HG03571 (cell line): ENCODE results near the gene C4orf17.

Experiments
- ATAC-seq: cut with Tn5 transposase; IDR thresholded peaks from one replicate; pipeline ENCODE4 v1.9.1; 2021; ENCODE audit not compliant: unreplicated experiment

Gene C4orf17

DNA sequence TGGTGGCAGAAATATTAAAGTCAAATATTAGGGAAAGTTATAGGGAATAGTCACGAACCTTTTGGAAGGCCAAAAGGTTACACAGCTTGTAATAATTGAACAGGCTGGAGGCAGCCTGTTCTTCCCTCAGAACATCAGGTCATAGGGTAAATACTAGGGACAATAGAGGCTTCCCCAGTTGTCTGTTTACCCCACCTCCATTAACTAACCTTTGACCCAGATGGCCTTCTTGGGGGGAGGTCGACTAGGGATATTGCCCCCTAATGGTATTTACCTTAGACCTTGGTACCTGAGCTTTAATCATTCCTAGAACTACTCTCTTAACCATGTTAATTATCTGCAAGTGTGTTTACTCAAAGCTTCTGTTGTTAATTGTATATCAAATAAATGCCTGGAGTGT, 26.0 kb downstream of the C4orf17 start:
- no peak for ATAC-seq

DNA sequence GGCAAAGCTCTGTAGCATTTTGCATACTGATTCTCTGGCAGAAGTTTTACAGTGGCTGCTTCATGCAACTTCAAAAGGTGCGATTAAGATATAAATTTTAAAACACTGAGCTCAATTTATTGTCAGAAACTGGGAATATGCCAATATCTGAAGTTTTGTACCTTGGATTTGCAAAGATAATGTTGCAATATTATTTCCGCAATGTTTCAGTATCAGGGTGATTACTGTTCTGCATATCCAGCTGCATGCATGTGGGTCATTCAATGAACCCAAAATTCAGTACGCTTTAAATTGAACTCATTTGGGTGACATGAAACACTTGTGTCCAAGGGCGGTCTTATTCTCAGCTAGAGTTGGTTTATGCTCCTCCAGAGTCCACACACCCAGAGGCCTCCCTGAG, 26.9 kb downstream of the C4orf17 start:
- no peak for ATAC-seq

DNA sequence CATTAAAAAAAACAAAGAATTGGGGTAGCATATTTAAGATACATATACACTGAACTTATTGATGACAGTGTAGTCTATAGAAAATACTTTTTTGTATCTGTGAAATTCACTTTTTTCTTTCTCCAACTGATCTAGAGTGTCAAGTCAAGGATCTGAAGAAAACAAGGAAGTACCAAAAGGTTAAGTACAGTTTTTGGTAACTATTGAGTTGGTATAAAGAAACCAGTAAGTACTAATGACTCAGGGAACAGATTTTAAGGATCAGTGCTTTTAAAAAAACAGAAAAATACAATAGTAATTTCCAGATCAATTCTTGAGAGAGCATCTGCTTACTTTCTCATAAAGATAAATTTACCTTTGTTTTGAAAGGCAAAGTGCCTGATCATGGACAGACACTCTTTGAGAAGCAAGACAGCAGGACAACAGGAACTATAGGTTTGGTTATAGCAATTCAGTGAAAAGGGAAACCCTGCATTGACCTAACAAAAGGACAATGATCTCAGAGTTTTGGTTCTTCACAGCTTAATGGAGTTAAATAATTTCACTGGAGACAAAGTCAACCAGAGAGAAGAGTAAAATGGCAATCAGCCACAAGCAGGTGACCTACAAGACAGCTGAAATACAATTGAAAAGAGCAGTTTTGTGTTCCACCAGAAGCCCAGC, 29.6 kb downstream of the C4orf17 start:
- ATAC-seq: no peak

DNA sequence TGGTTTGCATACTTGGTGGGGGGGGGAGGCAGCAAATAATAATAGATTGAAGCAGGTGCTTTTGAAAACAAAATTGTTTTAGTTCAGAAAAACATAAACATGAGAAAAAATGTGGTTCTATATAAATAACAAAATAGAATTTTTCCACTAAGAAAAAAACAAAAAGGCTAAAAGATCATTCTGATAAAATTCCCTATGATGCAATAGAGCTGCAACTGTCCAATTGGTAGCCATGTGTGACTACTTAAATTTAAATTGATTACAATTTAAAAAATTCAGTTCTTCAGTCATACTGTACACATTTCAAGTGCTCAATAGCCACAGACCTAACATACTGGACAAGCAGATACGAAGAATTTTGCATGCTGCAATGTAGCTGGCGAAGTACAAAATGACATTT, 42.1 kb downstream of the C4orf17 start:
- ATAC-seq: no peak

DNA sequence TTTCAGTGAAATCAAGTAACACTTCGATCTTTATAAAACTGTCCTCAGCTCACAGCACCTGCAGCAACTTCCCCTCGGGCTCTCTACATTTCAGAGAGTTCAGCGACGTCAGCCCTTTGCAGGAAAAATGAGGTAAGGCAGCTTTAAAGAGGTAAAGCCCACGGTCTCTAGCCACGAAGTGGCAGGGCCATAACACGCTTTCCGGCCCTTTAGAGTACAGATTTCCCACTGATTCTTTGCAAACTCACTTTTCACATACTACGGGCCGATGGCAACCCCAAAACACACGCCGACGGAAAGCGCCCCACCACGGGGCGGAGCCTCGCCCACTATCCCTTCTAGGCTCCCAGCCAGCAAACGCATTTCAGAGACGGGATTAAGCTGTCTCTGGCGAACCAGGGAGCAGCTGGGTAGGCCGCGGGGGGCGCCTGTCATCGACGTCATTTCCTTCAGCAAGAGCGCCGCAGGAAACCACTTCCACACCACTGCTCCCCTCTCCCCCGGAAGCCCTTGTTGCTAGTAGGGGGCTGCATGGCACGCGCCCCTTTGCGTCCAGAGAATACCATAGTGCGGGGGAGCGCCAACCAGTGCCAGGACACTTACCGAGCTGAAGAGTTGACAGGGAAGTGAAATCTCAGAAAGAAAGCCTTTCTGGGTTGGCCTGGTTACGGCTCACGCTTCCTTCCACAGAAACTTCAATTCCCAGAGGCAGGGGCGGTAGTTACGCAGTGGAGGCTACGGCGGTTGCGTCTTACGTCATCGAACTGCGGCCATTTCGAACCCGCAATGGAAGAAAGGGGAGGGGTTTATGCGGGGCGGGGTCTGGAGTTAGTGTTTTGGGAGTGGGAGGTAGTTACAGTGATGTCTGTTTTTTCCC, 52.7 kb downstream of the C4orf17 start, which contains the start of gene TRMT10A:
TSS of gene TRMT10A (minus strand) at position 730 of the 877 bp plus-strand sequence. CDS start 4,701 bp downstream, outside the sequence.
- peak; percentile 96 for ATAC-seq

DNA sequence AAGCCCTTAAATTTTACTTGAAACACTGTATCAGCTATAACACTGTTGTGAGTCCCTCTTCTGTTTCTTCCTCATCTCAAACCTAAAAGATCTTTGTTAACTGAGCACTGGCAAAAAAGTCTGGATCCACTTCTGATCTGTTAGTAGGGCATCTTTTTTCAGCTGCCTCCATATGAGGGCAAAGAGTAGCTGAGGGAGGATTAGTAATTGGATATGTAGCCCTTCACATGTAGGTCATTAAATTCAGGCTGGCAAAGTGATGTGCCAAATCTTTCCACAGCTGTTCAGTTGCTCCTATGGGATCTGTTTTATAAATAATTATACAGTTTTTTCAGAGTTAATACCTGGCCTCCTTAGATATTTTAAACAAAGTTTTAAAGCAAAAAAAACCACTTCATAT, 54.1 kb downstream of the C4orf17 start:
- ATAC-seq: no peak

DNA sequence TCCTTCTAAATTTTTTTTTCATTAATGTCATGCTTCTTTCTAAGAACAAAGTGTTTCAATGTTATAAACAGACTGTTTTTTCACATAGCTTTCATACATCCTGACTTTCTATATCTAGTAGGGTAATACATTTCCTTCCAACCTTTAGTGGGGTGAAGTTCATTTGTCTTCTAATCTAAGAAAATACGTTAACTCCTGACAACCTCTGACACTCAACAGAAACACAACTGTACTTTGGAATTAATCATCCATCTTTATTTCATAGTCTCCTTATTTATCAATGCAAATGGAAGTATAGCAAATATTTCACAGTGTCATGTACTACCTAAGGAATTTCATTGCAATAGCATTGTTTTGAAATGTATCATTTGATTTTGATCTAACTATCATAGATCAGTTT, 61.1 kb downstream of the C4orf17 start:
- no peak for ATAC-seq

DNA sequence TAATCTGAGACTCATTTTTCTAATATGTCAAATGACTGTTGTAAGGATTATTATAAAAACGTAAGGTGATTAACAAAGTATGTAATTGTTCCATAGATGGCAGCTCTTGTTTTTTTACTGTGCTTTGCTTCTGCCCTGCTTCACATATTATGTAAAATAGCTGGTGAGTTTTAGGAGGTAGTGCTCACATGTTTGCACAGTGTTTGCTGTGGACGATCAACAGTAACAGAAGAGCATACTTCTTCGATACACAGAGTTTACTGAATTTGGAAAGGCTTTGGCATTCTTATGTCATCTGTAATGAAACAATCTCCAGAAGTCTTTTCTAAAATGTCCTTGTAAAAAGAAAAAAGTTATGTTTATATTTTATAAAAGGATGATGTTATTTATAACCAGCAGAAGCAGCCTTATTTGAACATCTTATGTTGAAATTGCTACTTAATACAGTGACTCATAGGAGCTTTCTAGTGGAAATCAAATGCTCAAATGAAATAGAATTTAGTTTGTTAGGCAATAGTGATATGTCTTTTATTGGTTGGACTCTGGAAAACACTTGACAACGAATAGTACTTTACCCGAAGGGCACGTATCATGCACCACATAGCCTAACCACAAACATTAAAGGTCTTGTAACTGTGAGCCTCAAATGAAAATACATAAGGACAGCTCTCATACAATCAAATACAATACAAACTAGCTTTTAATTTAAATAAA, 61.9 kb downstream of the C4orf17 start:
- ATAC-seq: no peak

DNA sequence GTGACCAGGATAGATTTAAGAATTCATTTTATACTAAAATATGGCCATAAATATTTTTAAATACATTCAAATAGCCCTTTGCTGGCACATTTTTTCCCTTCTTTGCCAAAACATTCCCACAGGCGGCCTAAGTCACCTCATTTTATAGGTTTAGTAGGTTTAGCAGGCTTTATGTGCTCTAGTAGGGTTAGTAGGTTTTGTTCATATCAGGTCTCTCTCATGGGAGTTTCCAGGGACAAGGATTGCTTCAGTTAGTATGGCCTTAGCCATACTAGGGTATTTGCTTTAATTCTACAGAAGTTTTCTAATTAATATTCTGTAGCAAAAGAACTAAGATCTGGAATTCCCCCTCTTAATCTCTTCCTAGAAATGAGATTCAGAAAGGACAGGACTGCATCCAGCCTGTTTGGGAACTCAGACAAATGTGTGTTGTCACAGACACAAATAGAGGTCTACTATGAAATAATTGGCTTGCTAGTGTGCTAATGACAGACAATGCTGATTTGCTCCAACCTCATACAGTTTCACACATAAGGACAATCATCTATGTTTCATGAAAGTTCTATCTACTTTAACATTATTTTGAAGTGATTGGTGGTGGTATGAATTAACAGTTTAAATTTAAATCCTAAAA, 63.0 kb downstream of the C4orf17 start:
- ATAC-seq: no peak

DNA sequence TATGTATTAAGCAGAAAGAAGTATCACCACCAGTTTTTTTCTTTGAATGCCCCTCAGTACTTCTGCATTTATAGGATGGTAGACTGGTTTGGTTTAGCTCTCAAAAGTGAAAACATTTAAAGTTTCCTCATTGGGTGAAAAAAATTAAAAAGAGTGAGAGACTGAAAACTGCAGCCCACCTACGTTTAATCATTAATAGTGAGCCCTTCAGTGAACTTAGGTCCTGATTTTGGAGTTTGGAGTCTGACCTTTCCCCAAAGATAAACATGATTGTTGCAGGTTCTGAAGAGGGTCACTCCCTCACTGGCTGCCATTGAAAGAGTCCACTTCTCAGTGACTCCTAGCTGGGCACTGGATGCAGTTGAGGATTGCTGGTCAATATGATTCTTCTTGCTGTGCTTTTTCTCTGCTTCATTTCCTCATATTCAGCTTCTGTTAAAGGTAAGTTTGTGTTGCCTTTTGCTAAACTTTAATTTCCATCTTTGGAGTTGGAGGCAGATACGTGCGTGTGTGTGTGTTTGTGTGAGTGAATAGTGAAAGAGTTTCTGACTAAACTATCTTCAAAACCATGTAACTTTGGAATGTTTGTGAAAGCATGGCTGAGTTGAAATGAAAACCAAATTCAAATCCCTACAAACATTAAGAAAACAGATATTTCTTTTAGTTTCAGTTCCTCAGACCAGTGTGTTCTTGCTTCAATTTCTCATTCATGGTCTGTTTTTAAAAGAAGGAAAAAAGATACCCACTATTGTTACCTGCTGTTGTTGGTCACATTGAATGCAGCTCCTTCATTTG, 63.9 kb downstream of the C4orf17 start, which contains the start of gene MTTP:
TSS of gene MTTP (plus strand) at position 295 of the 795 bp plus-strand sequence. CDS start at position 381, 86 bp downstream.
- peak; percentile 72 for ATAC-seq

DNA sequence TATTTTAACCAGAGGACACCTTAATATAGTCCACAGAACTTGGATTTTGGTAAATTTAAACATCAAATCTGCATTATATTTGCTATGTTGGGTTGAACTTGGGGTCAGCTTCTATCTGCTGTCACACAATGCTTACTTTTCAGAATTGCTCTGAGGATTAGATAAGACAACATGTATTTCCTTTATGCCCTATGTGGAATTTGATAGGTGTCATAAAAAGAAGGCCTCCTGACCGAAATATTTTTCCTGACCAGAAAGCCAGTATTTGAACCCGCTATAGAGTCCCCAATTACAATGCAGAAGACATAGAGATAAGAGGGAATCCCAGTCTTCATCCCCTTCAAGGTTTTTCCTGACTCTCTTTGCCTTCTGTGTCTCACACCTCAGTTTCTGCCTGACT, 67.9 kb downstream of the C4orf17 start:
- no peak for ATAC-seq

DNA sequence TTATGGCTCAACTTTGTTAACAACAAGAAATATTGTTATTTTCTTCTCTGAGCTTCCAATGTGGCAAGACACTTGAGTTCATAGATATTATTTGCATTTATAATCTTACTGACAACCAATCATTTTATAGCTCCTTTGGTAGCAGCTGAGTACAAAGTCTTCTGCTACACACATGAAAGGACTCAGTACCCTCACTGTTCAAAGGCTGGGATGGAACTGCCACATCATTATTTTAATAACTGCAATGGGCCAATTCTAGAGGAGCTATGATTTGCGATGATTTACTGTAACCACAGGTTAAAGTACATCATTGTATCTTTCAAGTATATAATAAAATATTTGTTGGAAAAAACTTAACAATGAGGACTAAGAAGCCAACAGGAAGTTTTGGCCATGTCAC, 74.7 kb downstream of the C4orf17 start:
- ATAC-seq: no peak

DNA sequence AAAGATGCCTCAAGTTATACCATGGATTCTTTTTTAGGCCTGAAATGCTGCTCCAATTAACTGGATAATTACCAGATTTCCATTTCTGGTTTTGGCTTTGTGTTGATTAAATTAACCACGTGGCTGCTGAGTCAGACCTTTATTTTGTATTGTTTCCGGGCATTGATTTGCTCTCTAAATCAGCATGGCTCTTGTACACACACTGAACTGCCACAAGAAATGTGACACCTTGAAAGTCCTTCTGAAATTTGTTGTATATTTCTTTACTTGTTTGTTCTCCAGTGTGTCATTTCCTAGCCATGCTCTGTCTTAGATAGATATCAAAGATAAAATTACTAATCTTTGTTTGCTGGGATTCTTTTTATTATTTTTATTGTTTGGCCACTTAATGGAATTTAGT, 75.5 kb downstream of the C4orf17 start:
- ATAC-seq: no peak

DNA sequence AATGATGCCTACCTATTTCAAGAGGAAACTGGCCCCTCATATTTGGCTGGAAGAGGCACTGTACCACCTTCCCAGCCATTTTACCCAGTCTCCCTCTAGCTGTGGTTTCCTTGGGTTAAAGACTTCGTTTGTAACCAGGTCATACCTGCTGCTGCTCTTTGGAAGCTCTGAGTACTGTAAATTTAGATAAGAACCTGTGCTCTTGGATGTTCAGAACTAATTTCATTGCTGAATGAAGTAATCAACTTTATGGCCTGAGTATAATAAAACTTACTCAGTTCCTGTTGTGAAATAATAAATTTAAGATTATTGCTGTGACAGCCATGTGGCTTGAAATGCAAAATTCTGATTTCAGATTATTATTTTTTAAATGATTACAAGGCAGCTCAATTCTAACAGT, 76.0 kb downstream of the C4orf17 start:
- ATAC-seq: no peak

DNA sequence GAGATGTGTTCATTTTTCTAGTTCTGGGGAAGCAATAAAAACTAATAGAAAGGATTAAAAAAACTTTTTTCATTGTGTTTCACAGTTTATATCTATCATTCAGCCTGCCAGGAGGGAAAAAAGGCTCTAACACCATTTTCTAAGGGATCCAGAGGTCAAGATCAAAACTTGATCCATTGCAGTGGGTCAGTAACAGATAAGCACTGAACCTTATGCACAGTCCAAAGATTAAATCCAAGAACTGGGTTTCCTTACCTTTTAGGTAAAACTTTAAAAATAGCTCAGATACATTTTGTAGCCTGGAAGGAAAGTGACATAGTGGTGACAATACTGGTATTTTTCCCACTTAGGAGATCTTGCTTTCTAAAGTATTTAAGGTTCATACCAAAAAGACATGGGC, 76.5 kb downstream of the C4orf17 start:
- no peak for ATAC-seq

DNA sequence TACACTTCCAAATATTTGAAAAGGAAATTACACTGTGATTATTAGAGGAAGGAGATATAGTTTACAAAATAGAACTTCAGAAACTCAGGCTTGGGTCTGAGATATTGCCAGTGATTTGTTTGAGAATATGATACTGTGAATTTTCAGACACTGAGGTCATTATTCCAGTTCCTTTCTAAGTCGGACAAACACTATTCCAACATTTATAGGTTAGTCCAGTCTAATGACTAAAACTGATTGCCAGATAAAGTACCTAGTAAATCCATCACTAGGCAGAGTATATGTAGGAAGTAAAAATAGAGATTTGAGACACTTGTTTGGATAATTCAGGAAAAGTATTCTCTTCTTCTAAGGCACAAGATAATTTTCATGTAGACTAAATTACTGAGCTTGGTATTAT, 77.0 kb downstream of the C4orf17 start:
- no peak for ATAC-seq

DNA sequence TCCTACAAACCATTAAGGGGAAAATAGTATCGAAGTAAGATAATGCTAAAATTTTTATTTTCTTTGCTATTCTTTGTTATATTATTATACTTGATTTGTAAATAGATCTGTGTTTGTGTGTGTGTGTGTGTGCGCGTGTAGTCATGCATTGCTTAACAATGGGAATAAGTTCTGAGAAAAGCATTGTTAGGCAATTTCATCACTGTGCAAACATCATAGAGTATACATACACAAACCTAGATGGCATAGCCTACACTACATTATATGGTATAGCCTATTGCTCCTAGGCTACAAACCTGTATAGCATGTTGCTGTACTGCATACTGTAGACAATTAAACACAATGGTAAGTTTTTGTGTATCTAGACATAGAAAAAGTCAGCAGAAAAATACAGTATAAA, 80.9 kb downstream of the C4orf17 start:
- ATAC-seq: no peak
